Raji (cell line): ENCODE measurements around the gene S100A9.

Source experiments
- POLR2A ChIP-seq: IDR thresholded peaks from 2 replicates; pipeline ENCODE4 v1.6.1; 2011; ENCODE audit warnings: low read depth, low read length, control low read depth; ENCODE audit not compliant: insufficient read depth

S100A9 gene

DNA sequence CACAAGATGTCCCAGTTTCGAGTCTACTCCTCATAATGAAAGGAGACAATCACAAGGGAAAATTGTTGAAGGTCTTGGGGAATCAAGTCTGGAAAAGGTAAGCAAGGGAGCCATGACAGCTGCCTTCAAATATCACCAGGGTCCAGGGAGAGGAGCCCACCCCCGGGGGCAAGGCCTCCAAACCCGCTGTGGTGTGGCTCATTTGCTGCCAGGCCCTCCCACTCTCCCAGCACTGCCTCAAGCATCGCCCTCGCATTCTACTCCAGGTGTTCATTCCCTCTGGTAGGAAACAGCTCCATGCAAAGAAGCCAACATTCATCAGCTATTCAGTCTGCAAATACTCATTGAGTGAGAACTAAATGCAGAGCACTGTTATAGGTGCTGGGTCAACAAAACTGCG is 8.6 kb downstream of the S100A9 start:
- TF ChIP-seq POLR2A: no peak

- TF ChIP-seq POLR2A: no peak
Measured at GRCh38 chr1:153367090-153367489, 9.4 kb downstream of the S100A9 start.

DNA sequence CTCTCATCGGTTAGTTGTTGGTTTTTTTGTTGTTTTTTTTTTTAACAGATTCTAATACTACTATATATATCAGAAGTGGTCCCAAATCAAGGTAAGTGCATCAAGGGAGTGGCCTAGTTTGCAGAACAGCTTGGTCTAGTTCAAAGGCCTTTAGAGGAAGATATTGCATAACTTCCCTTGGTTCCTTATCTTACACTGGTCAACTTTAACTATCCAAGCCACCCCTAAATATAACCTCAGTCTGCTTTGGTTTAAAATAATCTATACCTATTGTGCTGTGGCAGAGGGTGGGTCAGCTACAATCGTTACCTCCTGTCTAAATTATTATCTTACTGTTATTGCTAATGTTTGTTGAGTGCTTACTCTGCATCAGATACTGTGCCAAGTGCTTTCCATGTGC is 10.8 kb downstream of the S100A9 start:
- TF ChIP-seq POLR2A: no peak

DNA sequence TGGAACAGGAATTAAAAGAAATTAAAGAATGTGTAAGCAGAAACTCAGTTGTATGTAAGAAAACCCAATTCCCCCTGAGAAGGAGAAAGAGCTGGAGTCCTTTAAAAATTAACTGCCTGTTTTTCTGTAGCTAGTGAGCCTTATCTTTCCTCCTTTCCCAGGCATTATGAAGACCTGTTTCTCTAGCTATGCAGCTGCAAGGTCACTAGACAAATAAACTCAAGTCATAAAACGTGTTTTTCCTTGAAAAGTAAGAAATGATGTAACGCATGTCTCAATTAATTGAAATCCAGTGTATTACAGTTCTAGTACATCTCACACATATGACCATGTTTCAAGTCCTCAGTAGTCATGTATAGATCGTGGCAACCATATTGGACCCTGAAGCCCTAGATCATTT is 12.5 kb downstream of the S100A9 start:
- TF ChIP-seq POLR2A: no peak

DNA sequence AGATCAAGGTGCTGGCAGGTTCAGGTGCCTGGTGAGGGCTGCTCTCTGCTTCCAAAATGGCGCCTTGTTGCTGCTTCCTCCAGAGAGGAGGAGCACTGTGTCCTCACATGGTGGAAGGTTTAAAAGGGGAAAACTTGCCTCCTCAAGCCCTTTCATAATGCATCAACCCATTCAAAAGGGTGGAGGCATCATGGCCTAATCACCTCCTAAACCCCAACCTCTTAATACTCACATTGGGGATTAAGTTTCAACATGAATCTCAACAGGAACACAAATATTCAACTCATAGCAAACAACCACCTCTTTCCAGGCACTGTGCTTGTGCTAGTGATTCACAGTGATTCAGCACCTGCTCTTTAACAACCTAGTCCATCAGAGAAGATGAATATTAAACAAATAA is 13.6 kb downstream of the S100A9 start:
- TF ChIP-seq POLR2A: no peak

GRCh38 chr1:153372571-153372970 is 14.9 kb downstream of the S100A9 start:
- TF ChIP-seq POLR2A: no peak

GRCh38 chr1:153374071-153374470 is 16.4 kb downstream of the S100A9 start:
- TF ChIP-seq POLR2A: no peak

GRCh38 chr1:153375511-153375910 is 17.9 kb downstream of the S100A9 start, which contains the start of gene S100A12:
Gene S100A12, minus strand, starts transcription at chr1:153375621. Its CDS starts 1,029 bp downstream, at chr1:153374592.
- TF ChIP-seq POLR2A: no peak

DNA sequence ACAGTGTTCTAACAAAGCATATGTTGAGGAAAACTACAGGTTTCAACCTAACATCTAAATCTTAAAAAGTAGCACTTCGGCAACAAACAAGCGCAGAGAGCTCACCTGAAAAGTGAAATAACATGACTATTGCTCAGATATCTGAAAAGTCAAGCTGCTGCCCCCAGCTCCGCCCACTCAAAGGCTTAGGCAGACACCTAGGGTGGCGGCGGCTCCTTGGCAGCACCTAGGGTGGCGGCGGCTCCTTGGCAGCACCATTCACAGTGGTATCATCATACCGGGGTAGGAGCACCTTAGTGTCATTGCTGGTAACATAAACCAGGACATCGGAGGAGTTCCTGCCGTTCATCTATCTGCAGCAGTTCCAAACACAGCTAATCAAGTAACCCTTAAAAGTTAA is 21.9 kb downstream of the S100A9 start:
- TF ChIP-seq POLR2A: no peak

GRCh38 chr1:153380711-153381110 is 23.1 kb downstream of the S100A9 start:
- TF ChIP-seq POLR2A: no peak

DNA sequence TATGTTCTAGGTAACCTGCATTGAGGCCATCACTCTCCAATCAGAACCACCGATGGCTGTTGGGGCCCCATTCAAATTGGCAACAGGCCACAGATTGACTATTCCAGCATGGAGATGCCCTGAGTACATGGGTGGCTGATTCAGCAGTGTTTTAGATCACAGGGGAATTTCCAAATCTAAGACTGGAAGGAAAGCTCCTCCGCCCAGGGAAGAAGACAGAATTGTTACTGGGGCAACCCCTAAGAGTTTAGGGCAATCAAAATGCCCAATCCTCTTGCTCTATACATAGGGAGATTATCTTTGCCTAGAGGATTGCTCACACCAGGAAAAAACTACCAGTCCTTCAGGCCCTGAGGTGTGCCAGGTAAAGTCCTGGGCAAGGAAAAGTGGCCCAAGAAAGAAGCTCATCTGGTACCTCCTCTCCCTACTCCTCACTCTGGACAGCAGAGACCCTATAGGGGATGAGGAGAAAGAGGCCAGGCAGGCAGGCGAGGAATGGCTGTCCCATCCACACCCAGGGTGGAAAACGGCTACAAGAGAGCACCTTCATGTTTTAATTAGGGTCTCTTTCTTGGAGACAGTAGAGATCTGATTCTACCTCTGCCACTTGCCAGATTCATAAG is 27.4 kb downstream of the S100A9 start:
- no peak for TF ChIP-seq POLR2A

DNA sequence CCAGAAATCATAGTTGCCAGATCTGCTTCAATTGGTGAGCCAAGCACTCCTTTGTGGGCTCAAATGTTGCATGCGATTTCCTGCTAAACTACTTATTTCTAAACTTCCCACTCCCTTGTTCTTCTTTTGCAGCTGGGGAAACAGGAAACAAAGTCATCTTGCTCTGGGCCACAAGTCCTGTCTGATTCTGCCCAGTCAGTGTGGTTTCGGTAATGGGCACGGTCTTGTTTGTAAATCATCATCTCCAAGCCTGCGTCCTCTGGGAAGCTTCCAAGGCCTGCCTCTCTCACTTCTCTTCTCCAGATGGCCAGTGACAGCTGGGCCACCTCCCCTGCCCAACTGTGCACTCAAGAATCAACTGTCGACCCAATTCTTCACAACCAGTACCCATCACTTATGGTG is 28.8 kb downstream of the S100A9 start:
- TF ChIP-seq POLR2A: no peak

DNA sequence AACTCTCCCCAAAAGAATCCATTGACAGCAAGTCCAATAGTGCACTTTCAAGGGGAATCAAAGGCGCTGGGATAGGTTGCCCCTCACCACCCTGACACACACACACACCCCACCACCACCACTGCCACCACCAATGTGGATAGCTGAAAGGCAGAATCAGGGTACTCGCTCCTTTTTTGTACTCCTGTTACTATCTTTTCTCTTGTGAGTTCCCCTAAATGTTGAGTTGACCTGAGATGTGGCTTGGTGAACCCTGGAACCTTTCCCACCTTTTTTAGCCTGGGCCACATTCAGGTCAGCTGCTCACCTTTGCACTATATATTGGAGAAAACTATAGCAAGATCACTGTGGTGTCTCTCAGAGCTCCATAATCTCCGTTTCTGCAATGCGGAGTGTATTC is 29.3 kb downstream of the S100A9 start:
- no peak for TF ChIP-seq POLR2A

DNA sequence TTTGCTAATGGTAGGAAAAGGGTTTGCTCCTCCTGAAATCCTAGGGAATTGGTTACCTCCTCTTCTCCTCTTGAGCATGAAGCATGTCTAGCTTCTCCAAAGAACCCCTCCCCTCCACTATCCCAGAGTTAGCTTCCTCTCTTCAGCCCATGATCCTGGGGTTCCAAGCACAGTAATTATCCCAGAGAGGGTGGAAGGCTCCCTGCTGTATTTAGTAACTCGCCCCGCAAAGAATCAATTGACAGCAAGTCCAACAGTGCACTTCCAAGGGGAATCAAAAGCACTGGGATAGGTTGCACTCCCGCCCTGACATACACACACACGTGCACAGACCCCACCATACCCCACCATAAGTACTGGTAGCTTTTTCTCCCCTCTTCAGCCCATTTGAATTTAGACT is 30.1 kb downstream of the S100A9 start:
- TF ChIP-seq POLR2A: no peak

GRCh38 chr1:153389401-153389800 is 31.7 kb downstream of the S100A9 start:
- no peak for TF ChIP-seq POLR2A

DNA sequence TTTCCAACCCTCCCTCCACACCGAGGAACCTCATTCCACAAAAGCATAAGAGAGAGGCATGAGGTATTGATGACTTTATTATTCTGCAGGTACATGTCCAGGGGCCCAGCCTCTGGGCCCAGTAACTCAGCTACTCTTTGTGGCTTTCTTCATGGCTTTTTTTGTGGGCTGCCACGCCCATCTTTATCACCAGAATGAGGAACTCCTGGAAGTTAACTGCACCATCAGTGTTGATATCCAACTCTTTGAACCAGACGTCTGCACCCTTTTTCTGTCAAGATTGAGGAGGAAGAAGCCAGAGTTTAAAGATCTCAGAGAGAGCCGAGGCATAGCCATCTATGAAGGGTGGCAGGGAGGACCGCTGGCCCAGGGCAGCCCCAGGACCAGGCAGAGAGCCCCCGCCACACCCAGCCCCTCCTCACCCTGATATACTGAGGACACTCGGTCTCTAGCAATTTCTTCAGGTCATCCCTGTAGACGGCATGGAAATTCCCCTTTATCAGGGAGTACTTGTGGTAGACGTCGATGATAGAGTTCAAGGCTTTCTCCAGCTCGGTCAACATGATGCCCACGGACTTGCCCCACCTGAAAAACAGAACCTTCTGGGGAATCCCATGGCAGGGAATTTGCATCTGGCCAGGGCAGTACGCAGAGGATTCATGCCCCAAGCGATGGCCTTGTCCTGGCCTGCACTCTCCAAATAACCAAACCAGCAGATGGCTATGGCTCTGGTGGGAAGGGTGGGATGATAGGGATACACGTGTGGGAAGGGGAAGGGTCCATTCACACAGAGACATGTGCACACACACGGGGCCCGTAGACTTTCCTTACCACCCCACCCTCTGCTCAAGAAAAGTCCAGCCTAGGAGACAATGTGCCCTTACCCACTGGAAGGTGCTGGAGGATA is 32.6 kb downstream of the S100A9 start:
- TF ChIP-seq POLR2A: no peak
